GM21447 (cell line): ENCODE measurements around the gene E2F3.

Experiments used
- ATAC-seq: cut with Tn5 transposase; IDR thresholded peaks from one replicate; pipeline ENCODE4 v1.9.1; 2021; ENCODE audit not compliant: unreplicated experiment

Gene E2F3

DNA sequence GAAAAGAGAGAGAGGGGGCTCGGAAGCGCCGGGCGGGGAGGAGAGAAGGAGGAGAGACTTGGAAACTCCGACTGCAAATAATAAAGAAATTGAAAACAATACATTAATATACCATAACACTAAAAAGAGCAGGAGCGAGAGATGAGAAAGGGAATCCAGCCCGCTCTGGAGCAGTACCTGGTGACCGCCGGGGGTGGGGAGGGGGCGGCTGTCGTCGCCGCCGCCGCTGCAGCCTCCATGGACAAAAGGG, 338 bp downstream of the E2F3 start:
- ATAC-seq, result no peak

DNA sequence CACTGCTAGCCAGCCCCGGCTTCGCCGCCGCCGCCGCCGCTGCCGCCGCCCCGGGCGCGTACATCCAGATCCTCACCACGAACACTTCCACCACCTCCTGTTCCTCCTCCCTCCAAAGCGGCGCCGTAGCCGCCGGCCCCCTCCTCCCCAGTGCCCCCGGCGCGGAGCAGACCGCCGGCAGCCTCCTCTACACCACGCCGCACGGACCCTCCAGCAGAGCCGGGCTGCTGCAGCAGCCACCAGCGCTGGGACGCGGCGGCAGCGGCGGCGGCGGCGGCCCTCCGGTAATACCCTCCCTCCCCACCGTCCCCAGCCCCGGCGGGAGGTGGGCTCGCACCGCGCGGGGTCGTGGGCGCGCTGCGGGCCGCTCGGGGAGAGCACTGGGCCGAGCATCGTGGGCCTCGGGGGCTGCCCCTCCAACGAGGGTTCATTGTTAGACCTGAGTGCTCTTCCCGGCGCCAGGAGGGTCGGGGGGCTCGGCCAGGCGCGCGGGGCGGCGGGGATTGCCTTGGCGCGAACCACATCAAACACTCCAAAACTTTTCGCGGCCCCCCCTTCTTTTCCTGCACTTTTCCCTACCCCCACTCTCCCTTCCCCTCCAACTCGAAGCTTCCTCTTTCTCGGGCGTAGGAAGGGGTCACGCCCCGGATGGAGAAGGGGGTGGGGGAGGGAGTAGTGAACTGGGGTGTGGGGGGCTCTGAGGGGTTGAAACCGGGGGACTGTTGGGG, 827 bp downstream of the E2F3 start:
- no peak for ATAC-seq

GRCh38 chr6:20403070-20403765, 1.5 kb downstream of the E2F3 start:
- ATAC-seq, result peak; percentile 44

DNA sequence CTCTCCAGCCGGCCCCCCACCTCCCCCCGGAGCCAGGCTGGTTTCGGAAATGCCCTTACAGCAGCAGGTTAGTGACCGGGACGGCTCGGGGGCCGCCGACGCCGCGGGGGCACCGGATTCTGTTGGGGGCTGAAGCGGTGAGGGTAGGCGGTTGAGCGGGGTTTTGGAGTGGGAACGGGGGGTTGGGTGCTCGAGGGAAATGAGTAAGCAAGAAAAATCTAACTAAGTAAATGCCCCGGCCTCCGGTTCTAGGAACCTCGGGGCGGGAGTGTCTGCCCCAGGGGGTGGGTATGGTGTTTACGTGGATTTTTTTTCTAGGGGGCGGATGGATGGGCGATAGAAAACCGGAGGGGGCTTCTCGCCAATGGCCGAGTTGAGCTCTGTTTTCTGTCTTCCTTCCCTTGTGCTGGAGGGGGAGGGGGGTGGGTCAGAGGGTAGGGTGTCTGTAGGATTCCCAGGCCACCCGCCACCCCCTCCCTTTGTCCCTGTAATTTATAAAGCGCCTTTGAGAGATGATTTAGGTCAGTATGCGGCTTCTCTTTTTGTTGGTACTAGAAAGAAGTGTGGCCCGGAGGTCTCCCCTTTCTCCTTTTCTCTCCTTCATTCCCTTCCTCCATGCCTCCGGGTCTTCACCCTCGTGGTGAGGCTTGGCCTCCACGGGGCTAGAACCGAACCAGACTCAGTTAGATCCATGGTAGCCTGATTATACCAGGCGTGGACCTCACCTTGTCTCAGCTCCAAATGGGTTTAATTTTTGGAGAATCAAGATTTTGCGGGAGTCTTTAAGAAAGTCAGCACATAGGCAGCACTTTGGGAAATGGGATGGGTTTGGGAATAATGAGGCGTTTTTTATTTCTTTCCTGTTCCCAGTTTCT, 2.3 kb downstream of the E2F3 start:
- ATAC-seq, result peak; percentile 6

DNA sequence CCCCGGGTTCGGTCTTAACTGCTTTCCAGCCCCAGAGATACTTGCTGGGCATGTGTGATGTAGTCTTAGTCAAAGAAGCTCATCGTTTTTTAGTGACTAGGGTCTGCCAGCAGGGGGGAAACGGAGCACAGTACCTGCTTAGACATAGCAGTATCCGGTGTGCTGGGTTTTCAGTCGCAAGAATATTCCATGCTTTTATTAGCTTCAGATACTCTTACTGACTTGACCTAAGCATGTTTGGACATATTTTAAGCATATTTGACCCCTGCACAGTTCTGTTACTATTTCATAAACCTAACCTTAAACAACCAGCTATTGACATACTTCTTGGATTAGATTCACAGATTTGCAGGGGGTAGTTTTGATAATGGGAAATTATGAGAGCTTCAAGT, 3.0 kb downstream of the E2F3 start:
- peak; percentile 26 for ATAC-seq

- no peak for ATAC-seq
Observed at GRCh38 chr6:20408851-20409250, 7.2 kb downstream of the E2F3 start.

DNA sequence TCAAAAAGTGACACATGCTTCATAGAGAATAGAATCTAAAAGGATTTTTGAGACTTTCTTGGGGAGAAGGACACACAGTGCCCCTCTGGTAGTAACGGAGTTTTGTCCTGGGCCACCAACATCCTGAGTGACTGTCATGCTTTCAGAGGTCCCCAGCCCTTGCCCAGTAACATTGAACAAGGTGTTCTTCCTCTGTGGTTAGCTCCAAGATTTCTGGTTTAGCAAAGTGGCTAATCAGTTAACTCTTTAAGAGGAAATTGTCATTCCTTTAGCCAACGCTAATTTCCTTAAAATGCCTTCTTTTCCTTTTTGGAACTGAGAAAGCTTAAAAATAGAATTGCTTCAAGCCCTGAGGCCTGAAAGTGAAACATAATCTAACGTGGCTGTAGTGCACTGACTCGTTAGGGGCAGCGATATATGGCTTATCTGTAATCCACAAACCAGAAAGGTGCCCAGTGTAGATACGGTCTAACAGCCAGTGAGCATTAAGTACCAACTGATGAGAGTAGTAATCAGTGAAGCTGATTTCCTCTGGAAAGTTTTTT, 7.8 kb downstream of the E2F3 start:
- peak; percentile 91 for ATAC-seq

GRCh38 chr6:20411544-20411943, 9.9 kb downstream of the E2F3 start:
- ATAC-seq, result no peak

GRCh38 chr6:20411953-20412681, 10.4 kb downstream of the E2F3 start:
- ATAC-seq, result no peak

DNA sequence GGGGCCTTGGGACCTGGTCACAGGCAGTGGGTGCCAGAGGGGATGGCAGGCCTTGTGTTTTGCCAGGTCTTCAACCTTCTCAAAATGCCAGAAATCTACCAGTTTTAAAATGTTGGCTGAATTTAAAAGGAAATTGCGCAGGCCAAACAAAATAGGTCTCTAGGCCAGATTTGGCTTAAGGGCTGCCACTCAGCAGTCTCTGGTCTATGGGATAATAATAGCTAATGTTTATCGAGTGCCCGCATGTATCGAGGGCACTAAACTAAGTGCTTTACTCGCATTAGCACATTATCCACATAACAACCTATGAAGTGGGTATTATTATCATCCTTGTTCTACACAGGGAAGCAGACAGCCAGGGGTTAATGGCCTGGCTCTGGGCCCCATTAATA, 11.0 kb downstream of the E2F3 start:
- ATAC-seq, result no peak

DNA sequence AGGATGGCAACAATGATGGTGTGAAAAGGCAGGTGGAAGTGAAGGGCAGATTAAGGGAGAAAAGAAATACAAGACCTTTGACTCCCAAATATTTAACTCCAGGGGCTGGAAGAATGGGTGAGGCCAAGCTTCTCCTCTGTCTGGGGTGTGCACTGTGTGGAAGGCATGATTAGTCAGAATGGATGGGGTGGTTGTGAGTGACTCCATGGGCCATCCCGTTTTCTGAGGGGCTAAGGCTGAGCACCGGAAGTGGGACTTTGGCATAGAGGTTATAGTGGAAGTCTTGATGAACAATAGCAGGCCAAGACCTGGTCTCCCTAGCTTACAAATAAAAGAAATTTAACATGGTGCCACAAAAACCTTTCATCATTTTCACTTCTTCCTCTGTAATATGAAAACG, 12.1 kb downstream of the E2F3 start:
- ATAC-seq, result no peak

DNA sequence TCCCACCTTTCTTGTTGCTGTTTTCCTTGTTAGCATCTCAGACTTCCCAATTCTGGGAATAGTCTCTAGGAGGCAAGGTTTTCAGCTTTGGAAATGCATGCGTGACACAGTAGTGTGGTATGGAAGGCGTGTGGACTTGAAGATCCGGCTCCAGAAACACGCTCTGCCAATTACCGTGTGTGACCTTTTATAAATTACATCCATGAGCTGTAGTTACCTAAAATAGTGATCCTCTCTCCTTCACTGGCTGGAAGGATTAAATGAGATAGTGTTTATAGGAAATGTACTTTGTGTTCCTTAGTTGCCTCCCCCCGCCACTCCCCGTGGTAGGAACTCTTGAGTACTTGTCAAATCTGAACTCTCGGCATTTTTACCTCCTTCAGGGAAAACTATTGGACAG, 13.0 kb downstream of the E2F3 start:
- no peak for ATAC-seq

DNA sequence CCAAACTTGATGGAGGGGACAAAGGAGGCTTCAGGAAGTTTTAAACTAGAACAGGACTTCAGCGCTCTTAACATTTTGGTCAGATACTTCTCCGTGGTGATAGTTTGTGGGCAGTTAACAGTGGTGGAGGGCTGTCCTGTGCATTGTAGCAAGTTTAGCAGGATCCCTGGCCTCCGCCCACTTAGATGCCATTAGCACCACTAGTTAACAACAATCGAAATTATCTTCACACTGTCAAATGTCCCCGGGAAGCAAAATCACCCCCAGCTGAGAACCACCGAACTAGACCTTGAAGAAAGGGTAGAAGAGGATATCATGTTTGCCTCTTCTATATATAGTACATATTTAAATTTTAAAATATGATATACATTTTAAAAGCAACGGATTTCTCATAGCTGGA, 13.6 kb downstream of the E2F3 start:
- ATAC-seq, result no peak

GRCh38 chr6:20415712-20416454, 14.2 kb downstream of the E2F3 start:
- no peak for ATAC-seq

DNA sequence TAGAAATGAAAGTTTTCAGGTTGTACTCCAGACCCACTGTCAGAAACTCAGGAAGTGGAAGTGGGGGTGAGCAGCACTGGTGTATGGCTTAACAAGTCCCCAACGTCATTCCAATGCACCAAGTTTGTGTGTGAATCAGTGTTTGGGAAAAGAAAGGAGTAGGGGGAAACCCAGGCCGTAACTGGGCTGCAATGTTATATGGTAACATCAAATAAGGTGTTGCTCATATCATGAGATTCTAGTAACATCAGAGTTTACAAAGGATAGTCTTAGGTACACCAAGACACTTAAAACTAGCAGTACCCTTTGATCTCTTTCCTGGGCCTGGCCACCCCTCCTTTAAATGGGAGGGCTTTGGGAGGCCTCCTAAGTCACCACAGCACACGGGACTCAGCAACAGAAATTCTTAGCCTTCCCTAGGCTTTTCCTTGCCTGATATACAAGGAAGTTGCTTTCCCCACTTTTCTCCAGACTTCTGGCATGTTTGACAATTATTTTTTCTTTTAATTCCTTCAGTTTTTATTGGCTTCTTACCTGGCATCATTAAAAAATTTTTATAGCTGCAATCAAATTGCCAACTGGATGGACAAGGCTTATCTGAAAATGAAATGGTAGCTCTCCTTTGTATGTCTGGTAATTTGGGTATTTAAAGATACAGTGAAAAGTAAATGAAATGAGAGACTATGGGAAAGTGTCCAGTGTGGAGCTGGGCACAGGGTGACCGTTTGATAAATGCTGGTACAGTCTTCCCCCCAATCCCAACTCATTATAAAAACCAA, 15.1 kb downstream of the E2F3 start:
- ATAC-seq, result no peak

DNA sequence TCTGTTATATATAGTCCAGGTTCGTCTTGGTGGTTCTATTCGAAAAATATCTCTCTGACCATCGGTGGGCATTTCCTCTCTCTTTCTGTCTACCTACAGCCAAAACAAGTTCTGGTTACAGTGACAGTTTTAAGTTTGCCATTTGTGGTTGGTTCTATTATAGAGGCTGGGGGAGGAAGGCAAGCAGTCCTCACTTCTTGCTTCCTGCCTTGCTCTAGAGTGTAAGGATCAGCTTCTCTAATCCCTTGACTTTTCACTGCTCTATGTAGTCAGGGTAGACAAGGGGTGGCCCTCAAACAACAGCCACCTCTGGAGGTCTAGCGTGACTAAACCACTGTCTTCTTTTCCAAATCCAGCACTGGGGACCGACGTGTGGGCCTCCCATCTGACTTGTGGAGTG, 16.1 kb downstream of the E2F3 start:
- peak; percentile 69 for ATAC-seq

DNA sequence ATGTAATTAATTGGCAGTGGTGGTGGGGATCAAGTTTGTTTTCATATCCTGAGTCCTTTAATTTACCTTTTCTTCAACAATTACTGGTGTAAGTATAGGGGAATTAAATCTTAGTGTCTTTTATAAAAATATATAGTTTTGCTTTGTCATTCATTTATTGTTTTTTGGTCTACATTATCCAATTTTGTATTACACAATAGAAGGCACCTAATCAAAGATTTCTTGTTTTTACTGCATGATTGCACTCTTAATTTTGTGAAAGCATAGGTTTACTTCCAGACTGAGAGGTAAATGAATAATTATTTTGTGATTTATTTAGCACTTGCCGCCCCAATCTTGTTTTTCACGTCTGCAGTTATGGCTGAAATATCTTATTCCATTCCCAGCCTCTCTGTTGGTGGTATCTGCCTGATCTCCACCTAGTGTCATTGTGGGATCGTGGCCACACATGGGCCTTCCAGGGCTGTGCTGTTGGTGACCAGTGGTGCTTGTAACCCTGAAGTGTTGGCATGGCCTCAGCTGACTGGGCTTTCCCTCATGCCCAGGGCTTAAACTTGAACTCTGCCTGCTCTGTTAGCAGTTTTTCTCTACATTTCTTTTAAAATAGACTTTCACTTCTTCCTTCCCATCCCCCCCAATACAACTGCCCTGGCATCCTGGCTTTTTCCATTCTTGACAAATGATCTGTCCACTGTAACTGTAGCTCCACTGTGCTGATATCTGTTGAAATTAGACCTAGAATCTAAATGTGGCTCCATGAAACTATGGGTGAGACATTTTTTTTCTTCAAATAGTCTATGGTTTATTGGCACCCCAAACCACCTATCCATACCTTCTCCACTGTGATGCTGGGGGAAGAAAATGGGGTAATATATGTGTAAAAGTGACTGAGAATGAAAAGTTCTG, 24.8 kb downstream of the E2F3 start:
- ATAC-seq, result no peak

DNA sequence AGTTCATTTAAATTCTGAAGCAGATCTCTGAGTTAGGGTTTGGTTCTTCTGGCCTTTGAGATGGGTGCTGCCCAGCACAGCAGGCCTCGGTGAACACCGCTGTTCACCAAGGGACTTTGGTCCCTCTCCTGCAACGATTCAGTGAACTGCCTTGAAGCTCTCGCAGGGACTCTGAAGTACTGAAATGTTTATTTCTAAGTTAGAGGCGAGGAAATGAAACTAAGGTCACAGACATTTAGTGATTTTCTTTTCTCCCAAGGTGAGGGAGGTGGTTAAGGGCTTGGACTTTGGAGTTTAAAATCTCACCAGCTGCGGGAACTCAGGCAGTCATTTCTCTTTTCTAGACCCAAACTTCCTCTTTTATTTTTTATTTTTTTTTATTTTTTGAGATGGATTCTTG, 26.2 kb downstream of the E2F3 start:
- ATAC-seq, result peak; percentile 91

DNA sequence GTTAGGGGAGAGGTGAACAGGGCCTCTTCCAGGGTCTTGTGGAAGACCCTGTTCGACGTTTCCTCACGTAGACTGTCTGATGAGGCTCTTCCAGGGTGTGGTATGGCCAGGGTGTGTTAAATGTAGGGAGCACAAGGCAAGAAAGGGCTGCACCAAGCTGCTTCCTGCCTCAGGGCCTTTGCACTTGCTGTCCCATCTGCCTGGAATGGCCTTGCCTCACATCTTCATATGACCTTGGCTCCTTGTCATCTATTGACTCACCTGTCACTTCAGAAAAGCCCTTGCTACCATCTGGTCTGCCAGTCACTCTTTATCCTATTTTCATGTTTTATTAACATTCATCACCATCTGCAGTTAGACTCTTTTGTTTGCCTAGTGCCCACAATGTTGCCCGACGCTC, 31.0 kb downstream of the E2F3 start:
- no peak for ATAC-seq
